GM12892 (cell line): ENCODE measurements around the gene OXT.

Experiments used
- POLR2A ChIP-seq: IDR thresholded peaks from 2 replicates; pipeline ENCODE4 v1.6.1; 2011; ENCODE audit warnings: low read depth, low read length, control low read depth
- POLR2AphosphoS5 ChIP-seq: IDR thresholded peaks from 2 replicates; pipeline ENCODE4 v1.6.1; 2011; ENCODE audit warnings: low read depth, low read length, control low read depth
- TAF1 ChIP-seq: IDR thresholded peaks from 2 replicates; pipeline ENCODE4 v1.6.1; 2011; ENCODE audit warnings: low read depth, mild to moderate bottlenecking, control low read depth, low read length, borderline replicate concordance

DNA sequence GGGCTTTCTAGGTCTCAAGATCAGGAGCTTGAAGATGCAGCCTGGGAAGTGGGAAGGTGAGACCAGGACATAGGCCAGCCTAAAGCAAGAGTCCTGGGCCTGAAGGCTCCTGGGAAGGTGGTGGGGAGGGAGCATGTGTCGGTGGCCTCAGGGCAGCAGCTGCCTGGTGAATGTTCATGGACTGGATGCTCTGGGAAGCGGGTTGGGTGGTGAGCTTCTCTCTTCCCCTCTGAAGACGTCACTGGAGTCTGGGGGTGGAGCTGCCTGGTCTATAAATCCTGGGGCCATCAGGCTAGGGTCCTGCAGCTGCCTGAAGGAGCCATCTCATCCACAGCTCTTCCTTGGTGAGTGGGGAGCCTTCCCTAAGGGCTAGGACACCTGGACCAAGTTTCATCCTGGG, 28.1 kb upstream of the OXT start, which contains the start of gene GNRH2:
- TF ChIP-seq POLR2A (no peak), POLR2AphosphoS5 (no peak), TAF1 (no peak)
